Astrocyte (in vitro differentiated cells and primary cell): ENCODE data around the gene UBL3.

Source experiments
- EZH2 ChIP-seq: IDR thresholded peaks from 2 replicates; pipeline ENCODE4 v1.6.1; 2012; ENCODE audit warnings: mild to moderate bottlenecking, low read length, inconsistent platforms; ENCODE audit not compliant: insufficient read depth
- TF ChIP-seq, protein P1 (sequence below): IDR thresholded peaks from 2 replicates; pipeline ENCODE4 v1.5.1; 2011; ENCODE audit warnings: low read depth, mild to moderate bottlenecking, inconsistent platforms, low read length, moderate library complexity; ENCODE audit not compliant: insufficient read depth

- TF ChIP-seq, protein P1, sequence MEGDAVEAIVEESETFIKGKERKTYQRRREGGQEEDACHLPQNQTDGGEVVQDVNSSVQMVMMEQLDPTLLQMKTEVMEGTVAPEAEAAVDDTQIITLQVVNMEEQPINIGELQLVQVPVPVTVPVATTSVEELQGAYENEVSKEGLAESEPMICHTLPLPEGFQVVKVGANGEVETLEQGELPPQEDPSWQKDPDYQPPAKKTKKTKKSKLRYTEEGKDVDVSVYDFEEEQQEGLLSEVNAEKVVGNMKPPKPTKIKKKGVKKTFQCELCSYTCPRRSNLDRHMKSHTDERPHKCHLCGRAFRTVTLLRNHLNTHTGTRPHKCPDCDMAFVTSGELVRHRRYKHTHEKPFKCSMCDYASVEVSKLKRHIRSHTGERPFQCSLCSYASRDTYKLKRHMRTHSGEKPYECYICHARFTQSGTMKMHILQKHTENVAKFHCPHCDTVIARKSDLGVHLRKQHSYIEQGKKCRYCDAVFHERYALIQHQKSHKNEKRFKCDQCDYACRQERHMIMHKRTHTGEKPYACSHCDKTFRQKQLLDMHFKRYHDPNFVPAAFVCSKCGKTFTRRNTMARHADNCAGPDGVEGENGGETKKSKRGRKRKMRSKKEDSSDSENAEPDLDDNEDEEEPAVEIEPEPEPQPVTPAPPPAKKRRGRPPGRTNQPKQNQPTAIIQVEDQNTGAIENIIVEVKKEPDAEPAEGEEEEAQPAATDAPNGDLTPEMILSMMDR, result no peak
- TF ChIP-seq EZH2, result no peak
Measured at GRCh38 chr13:29888306-29888705, 37.9 kb upstream of the UBL3 start.
